ENCODE data around the gene EID3. TPM values are rescaled to one million over a fixed set of nuclear protein-coding genes. Genes with fewer than 3 reads are reported as not detected.

EID3 gene
- total and polyA plus RNA-seq, 2 experiments from 2014 or later = 3.3 to 3.4 TPM

GRCh38 chr12:104342635-104343249, 39.2 kb downstream of the EID3 start:
- H3K4me1 Mint-ChIP-seq = peaks cover 12% of the 10 kb centered on the region; the same call in 2 of the 3 replicates
- ATAC-seq (no peak), DNase-seq (ENCODE audit: low spot score) (no peak)
- H3K36me3 ChIP-seq (ENCODE audit: insufficient read depth) = peaks cover 33% of the 10 kb centered on the region
- no peaks in the 10 kb centered on the region for H3K9me2 ChIP-seq (ENCODE audit: insufficient read depth)
- no peaks in the 10 kb centered on the region; the same call in 1 of the 2 replicates for H3K79me2 ChIP-seq (replicated peaks; ENCODE audit: insufficient read depth)
- TF ChIP-seq POLR2AphosphoS5 (IDR thresholded peaks at IDR 0.05; ENCODE audit: low read depth) (no peak), REST (IDR thresholded peaks at IDR 0.05; ENCODE audit: unreplicated experiment) (no peak), CREB1 (CRISPR knock-in tag; IDR thresholded peaks at IDR 0.05; ENCODE audit: low read depth) (no peak), ETS1 (IDR thresholded peaks at IDR 0.05) (no peak), EZH2 (IDR thresholded peaks at IDR 0.05; ENCODE audit: low read depth, unreplicated experiment) (no peak), JUNB (IDR thresholded peaks at IDR 0.05; ENCODE audit: unreplicated experiment) (no peak), STAT1 (IDR thresholded peaks at IDR 0.05; ENCODE audit: unreplicated experiment) (no peak), NANOG (IDR thresholded peaks at IDR 0.05; ENCODE audit: borderline replicate concordance) (no peak), ZNF114 (CRISPR knock-in tag; IDR thresholded peaks at IDR 0.05) (no peak), EZH2phosphoT487 (IDR thresholded peaks at IDR 0.05; ENCODE audit: unreplicated experiment) (no peak), ZNF331 (CRISPR knock-in tag; IDR thresholded peaks at IDR 0.05; ENCODE audit: low read depth) (no peak)
- H3K4me3 Mint-ChIP-seq = no peak overlapping the region
- no peak overlapping the region for H3K4me3 ChIP-seq
- no peaks in the 10 kb centered on the region for H3F3A ChIP-seq (replicated peaks; ENCODE audit: low read depth)
- H3K27me3 ChIP-seq (ENCODE audit: insufficient read depth) = no peaks in the 10 kb centered on the region
- peaks cover 54% of the 10 kb centered on the region for H3K36me3 Mint-ChIP-seq (ENCODE audit: low read depth)
- H3K27me3 Mint-ChIP-seq (ENCODE audit: insufficient read depth, low read depth, poor library complexity) = peaks cover 1% of the 10 kb centered on the region
- H3K4me1 ChIP-seq (ENCODE audit: insufficient read depth) = no peaks in the 10 kb centered on the region; the same call in 1 of the 2 replicates
- no peaks in the 10 kb centered on the region for H3K9me3 Mint-ChIP-seq
- 0 out of 2 replicates have a peak, but pooled peaks cover 14% of the 10 kb centered on the region for H4K20me1 ChIP-seq (replicated peaks; ENCODE audit: insufficient read depth)
- peak overlapping the region; percentile 25; the same call in 1 of the 2 replicates for H3K27ac Mint-ChIP-seq
- H2AFZ ChIP-seq = no peak overlapping the region
- H3K27ac ChIP-seq (ENCODE audit: low read depth) = no peak overlapping the region
- H3K4me2 ChIP-seq = no peak overlapping the region

GRCh38 chr12:104344682-104345081, 41.1 kb downstream of the EID3 start:
- Mint-ChIP-seq H3K27me3 (ENCODE audit: insufficient read depth, low read depth, poor library complexity) (no peaks in the 10 kb centered on the region), H3K9me3 (no peaks in the 10 kb centered on the region), H3K4me3 (no peak overlapping the region), H3K36me3 (ENCODE audit: low read depth) (peaks cover 56% of the 10 kb centered on the region), H3K4me1 (peaks cover 18% of the 10 kb centered on the region; the same call in 2 of the 3 replicates), H3K27ac (no peak overlapping the region; the same call in 1 of the 2 replicates)
- H3K4me1 ChIP-seq (ENCODE audit: insufficient read depth) = peaks cover 8% of the 10 kb centered on the region
- H3K4me2 ChIP-seq = no peak overlapping the region
- no peaks in the 10 kb centered on the region for H3F3A ChIP-seq (replicated peaks; ENCODE audit: low read depth)
- H3K4me3 ChIP-seq = no peak overlapping the region
- ATAC-seq = no peak
- H3K9me2 ChIP-seq (ENCODE audit: insufficient read depth) = no peaks in the 10 kb centered on the region
- peaks cover 27% of the 10 kb centered on the region for H3K36me3 ChIP-seq (ENCODE audit: insufficient read depth)
- no peaks in the 10 kb centered on the region; the same call in 1 of the 2 replicates for H3K79me2 ChIP-seq (replicated peaks; ENCODE audit: insufficient read depth)
- no peak overlapping the region for H3K27ac ChIP-seq (ENCODE audit: low read depth)
- no peak overlapping the region for H2AFZ ChIP-seq
- no peak for DNase-seq (ENCODE audit: low spot score)
- H4K20me1 ChIP-seq (replicated peaks; ENCODE audit: insufficient read depth) = 0 out of 2 replicates have a peak, but pooled peaks cover 14% of the 10 kb centered on the region
- H3K27me3 ChIP-seq (ENCODE audit: insufficient read depth) = no peaks in the 10 kb centered on the region
- no peak for TF ChIP-seq CTCF (conservative IDR thresholded peaks at IDR 0.05; ENCODE audit: low read depth in 2 of 2)
- no peak for TF ChIP-seq ZNF114 (CRISPR knock-in tag; IDR thresholded peaks at IDR 0.05)
- no peak for TF ChIP-seq NANOG (IDR thresholded peaks at IDR 0.05; ENCODE audit: borderline replicate concordance)
- no peak for TF ChIP-seq JUNB (IDR thresholded peaks at IDR 0.05; ENCODE audit: unreplicated experiment)
- TF ChIP-seq STAT1 (IDR thresholded peaks at IDR 0.05; ENCODE audit: unreplicated experiment) = no peak
- no peak for TF ChIP-seq EZH2 (IDR thresholded peaks at IDR 0.05; ENCODE audit: low read depth, unreplicated experiment)
- no peak for TF ChIP-seq CREB1 (CRISPR knock-in tag; IDR thresholded peaks at IDR 0.05; ENCODE audit: low read depth)
- no peak for TF ChIP-seq ZNF331 (CRISPR knock-in tag; IDR thresholded peaks at IDR 0.05; ENCODE audit: low read depth)
- no peak for TF ChIP-seq EZH2phosphoT487 (IDR thresholded peaks at IDR 0.05; ENCODE audit: unreplicated experiment)
- no peak for TF ChIP-seq ETS1 (IDR thresholded peaks at IDR 0.05)

Measured in GM23338 (cell line).